Adrenal gland (tissue), 5 donors: Measurements from ENCODE around the gene MOV10.

Source experiments
- POLR2A ChIP-seq, 2 donors: fragments of 450-650 bp; IDR thresholded peaks; one replicate each; pipeline ENCODE4 v1.6.1; 2017; ENCODE audit warnings: antibody characterized with exemption in 2 of 2, mild to moderate bottlenecking in 2 of 2, moderate library complexity in 1 of 2
- TF ChIP-seq, protein P1 (sequence below), 6 experiments: fragments of 450-650 bp in 4 of 6; fragments of 200-600 bp in 2 of 6; sonication (generic) in 1 of 6; IDR thresholded peaks; 1 replicate in 5 of 6; 2 replicates in 1 of 6; pipeline versions ENCODE4 v1.5.1 to v1.8.0; 2016 to 2021; ENCODE audit warnings: antibody characterized with exemption in 6 of 6, mild to moderate bottlenecking in 2 of 6, moderate library complexity in 1 of 6
- donor health status: DM: no; HTN: no; CAD: no.

DNA sequence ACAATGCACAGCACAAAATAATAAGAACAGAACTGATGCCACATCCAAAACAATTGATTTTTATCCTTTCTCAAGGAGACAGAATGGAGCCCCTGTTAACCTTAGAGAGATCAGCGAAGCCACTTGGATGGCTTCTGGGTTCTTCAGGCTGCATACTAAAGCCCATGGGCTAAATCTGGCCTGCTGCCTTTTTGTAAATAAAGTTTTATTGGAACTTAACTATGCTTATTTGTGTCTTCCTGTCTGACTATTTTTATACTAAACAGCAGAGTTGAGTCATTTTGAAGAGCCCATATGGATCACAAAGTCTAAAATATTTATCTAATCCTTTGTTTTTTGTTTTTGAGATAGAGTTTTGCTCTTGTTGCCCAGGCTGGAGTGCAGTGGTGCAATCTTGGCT, 57.0 kb downstream of the MOV10 start:
- TF ChIP-seq, protein P1, sequence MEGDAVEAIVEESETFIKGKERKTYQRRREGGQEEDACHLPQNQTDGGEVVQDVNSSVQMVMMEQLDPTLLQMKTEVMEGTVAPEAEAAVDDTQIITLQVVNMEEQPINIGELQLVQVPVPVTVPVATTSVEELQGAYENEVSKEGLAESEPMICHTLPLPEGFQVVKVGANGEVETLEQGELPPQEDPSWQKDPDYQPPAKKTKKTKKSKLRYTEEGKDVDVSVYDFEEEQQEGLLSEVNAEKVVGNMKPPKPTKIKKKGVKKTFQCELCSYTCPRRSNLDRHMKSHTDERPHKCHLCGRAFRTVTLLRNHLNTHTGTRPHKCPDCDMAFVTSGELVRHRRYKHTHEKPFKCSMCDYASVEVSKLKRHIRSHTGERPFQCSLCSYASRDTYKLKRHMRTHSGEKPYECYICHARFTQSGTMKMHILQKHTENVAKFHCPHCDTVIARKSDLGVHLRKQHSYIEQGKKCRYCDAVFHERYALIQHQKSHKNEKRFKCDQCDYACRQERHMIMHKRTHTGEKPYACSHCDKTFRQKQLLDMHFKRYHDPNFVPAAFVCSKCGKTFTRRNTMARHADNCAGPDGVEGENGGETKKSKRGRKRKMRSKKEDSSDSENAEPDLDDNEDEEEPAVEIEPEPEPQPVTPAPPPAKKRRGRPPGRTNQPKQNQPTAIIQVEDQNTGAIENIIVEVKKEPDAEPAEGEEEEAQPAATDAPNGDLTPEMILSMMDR (IDR thresholded peaks at IDR 0.05) = no peak
- no peak for TF ChIP-seq POLR2A (IDR thresholded peaks at IDR 0.05)
